H9 (cell line): ENCODE results near the gene TMCC3. TPM values are rescaled to one million over a fixed set of nuclear protein-coding genes. Genes with fewer than 3 reads are reported as not detected.

Source experiments
- DNase-seq: peaks from one replicate; pipeline ENCODE4 v3.0.0-alpha.2; 2017
- H2AFZ ChIP-seq: one replicate; pipeline ENCODE4 v1.6.1; 2013; ENCODE audit warnings: mild to moderate bottlenecking, low read length, control low read depth, moderate library complexity
- H2AK5ac ChIP-seq: 2 replicates; pipeline ENCODE4 v1.6.1; 2013; ENCODE audit warnings: low read length, control low read depth, mixed read lengths; ENCODE audit not compliant: insufficient read length
- H2BK120ac ChIP-seq: one replicate; pipeline ENCODE4 v1.6.1; 2013; ENCODE audit warnings: low read depth, mild to moderate bottlenecking, low read length, control low read depth, inconsistent platforms; ENCODE audit not compliant: poor library complexity, severe bottlenecking
- H2BK12ac ChIP-seq: 2 replicates; pipeline ENCODE4 v1.6.1; 2013; ENCODE audit warnings: low read length, control low read depth, mixed read lengths, low read depth; ENCODE audit not compliant: insufficient read length
- H2BK15ac ChIP-seq: 2 replicates; pipeline ENCODE4 v1.6.1; 2013; ENCODE audit warnings: low read depth, low read length, control low read depth
- H2BK20ac ChIP-seq: one replicate; pipeline ENCODE4 v1.6.1; 2013; ENCODE audit warnings: low read depth, mild to moderate bottlenecking, low read length, control low read depth, inconsistent platforms; ENCODE audit not compliant: poor library complexity, severe bottlenecking
- H2BK5ac ChIP-seq: 2 replicates; pipeline ENCODE4 v1.6.1; 2013; ENCODE audit warnings: low read length, control low read depth, mixed read lengths; ENCODE audit not compliant: insufficient read length
- H3K14ac ChIP-seq: 2 replicates; pipeline ENCODE4 v1.6.1; 2013; ENCODE audit warnings: low read length, control low read depth; ENCODE audit not compliant: insufficient read depth
- H3K18ac ChIP-seq: 2 replicates; pipeline ENCODE4 v1.6.1; 2013; ENCODE audit warnings: low read depth, mild to moderate bottlenecking, mixed read lengths, low read length, control low read depth; ENCODE audit not compliant: insufficient read length
- H3K23ac ChIP-seq: 2 replicates; pipeline ENCODE4 v1.6.1; 2013; ENCODE audit warnings: low read length, control low read depth, mixed read lengths, low read depth; ENCODE audit not compliant: insufficient read length
- H3K23me2 ChIP-seq: 2 replicates; pipeline ENCODE4 v1.6.1; 2013; ENCODE audit warnings: low read depth, mild to moderate bottlenecking, mixed read lengths, low read length, control low read depth; ENCODE audit not compliant: insufficient read length, poor library complexity, severe bottlenecking
- H3K27ac ChIP-seq: 2 replicates; pipeline ENCODE4 v1.5.1; 2013; ENCODE audit warnings: low read length, control low read depth, mixed read lengths, low read depth; ENCODE audit not compliant: insufficient read length
- H3K27me3 ChIP-seq: 2 replicates; pipeline ENCODE4 v1.6.1; 2013; ENCODE audit warnings: low read length, control low read depth, inconsistent platforms; ENCODE audit not compliant: insufficient read depth
- H3K4ac ChIP-seq: 2 replicates; pipeline ENCODE4 v1.6.1; 2013; ENCODE audit warnings: low read depth, mild to moderate bottlenecking, control low read depth, inconsistent platforms, low read length, moderate library complexity
- H3K4me1 ChIP-seq: 2 replicates; pipeline ENCODE4 v1.6.1; 2013; ENCODE audit warnings: low read length, control low read depth, inconsistent platforms; ENCODE audit not compliant: insufficient read depth
- H3K4me2 ChIP-seq: 2 replicates; pipeline ENCODE4 v1.6.1; 2013; ENCODE audit warnings: low read length, control low read depth, mixed read lengths; ENCODE audit not compliant: insufficient read length, insufficient read depth
- H3K56ac ChIP-seq: 2 replicates; pipeline ENCODE4 v1.6.1; 2013; ENCODE audit warnings: low read depth, mild to moderate bottlenecking, mixed read lengths, low read length, control low read depth; ENCODE audit not compliant: insufficient read length
- H3K79me1 ChIP-seq: 2 replicates; pipeline ENCODE4 v1.6.1; 2013; ENCODE audit warnings: low read depth, mild to moderate bottlenecking, moderate library complexity, low read length, control low read depth, inconsistent platforms; ENCODE audit not compliant: insufficient read depth, poor library complexity, severe bottlenecking
- H3K79me2 ChIP-seq: 2 replicates; pipeline ENCODE4 v1.6.1; 2013; ENCODE audit warnings: low read length, control low read depth, inconsistent platforms; ENCODE audit not compliant: insufficient read depth
- H3K9ac ChIP-seq: 2 replicates; pipeline ENCODE4 v1.6.1; 2013; ENCODE audit warnings: low read length, control low read depth, mixed read lengths; ENCODE audit not compliant: insufficient read length; ENCODE audit errors: extremely low read depth
- H3K9me3 ChIP-seq: one replicate; pipeline ENCODE4 v1.6.1; 2013; ENCODE audit warnings: low read depth, low read length, inconsistent platforms; ENCODE audit not compliant: control insufficient read depth
- H3T11ph ChIP-seq: one replicate; pipeline ENCODE4 v1.6.1; 2013; ENCODE audit warnings: mild to moderate bottlenecking, low read length, control low read depth, inconsistent platforms
- H4K20me1 ChIP-seq: one replicate; pipeline ENCODE4 v1.6.1; 2013; ENCODE audit not compliant: control insufficient read depth, insufficient read length, insufficient read depth
- H4K5ac ChIP-seq: 2 replicates; pipeline ENCODE4 v1.6.1; 2013; ENCODE audit warnings: low read depth, mild to moderate bottlenecking, mixed read lengths, low read length, control low read depth; ENCODE audit not compliant: insufficient read length
- H4K8ac ChIP-seq: replicated peaks from 2 replicates; pipeline ENCODE4 v1.6.1; 2013; ENCODE audit warnings: low read length, control low read depth, mixed read lengths, low read depth; ENCODE audit not compliant: insufficient read length
- H4K91ac ChIP-seq: 2 replicates; pipeline ENCODE4 v1.6.1; 2013; ENCODE audit warnings: low read depth, mild to moderate bottlenecking, moderate library complexity, mixed read lengths, low read length, control low read depth; ENCODE audit not compliant: insufficient read length
- H3K27ac Mint-ChIP-seq, 3 experiments: 2 replicates in 2 of 3; 3 replicates in 1 of 3; pipeline ENCODE4 v1.8.0; 2020 to 2021; ENCODE audit warnings: mixed read lengths in 3 of 3, mild to moderate bottlenecking in 1 of 3, moderate library complexity in 1 of 3
- H3K27me3 Mint-ChIP-seq: 2 replicates; pipeline ENCODE4 v1.8.0; 2021; ENCODE audit warnings: low read depth, mild to moderate bottlenecking, moderate library complexity, mixed read lengths
- H3K36me3 Mint-ChIP-seq, 3 experiments: 2 replicates in 2 of 3; 3 replicates in 1 of 3; pipeline ENCODE4 v1.8.0; 2020 to 2021; ENCODE audit warnings: low read depth in 3 of 3, mixed read lengths in 3 of 3; ENCODE audit not compliant: insufficient read depth in 1 of 3
- H3K4me1 Mint-ChIP-seq, 2 experiments: 2 replicates each; pipeline ENCODE4 v1.8.0; 2020; ENCODE audit warnings: mixed read lengths in 2 of 2
- H3K4me3 Mint-ChIP-seq, 2 experiments: 2 replicates in 1 of 2; 3 replicates in 1 of 2; pipeline ENCODE4 v1.8.0; 2020 to 2021; ENCODE audit warnings: mild to moderate bottlenecking in 2 of 2, mixed read lengths in 2 of 2, moderate library complexity in 1 of 2
- H3K9me3 Mint-ChIP-seq, 2 experiments: 2 replicates in 1 of 2; 3 replicates in 1 of 2; pipeline ENCODE4 v1.8.0; 2020; ENCODE audit warnings: mild to moderate bottlenecking in 2 of 2, mixed read lengths in 2 of 2, moderate library complexity in 1 of 2
- WGBS: extraction: QIAGEN DNeasy Blood & Tissue Kit; methylation state at CpG from one replicate; pipeline ENCODE4 v1.1.7; 2013; ENCODE audit warnings: missing lambda C conversion rate, low lambda C conversion rate, mixed read lengths; ENCODE audit not compliant: insufficient read length; ENCODE audit errors: extremely low coverage; 5-methylcytosine and 5-hydroxymethylcytosine counted together
- total RNA-seq: library from RNA; stranded (reverse); gene quantifications from 2 replicates; pipeline ENCODE4 v1.2.1, GENCODE V29; 2021
- TF ChIP-seq, protein P1 (sequence below): fragments of 200-600 bp; sonication (generic); conservative IDR thresholded peaks from 3 replicates; pipeline ENCODE4 v1.8.0; 2021; ENCODE audit warnings: antibody characterized with exemption, mild to moderate bottlenecking

TMCC3 gene
- total RNA-seq, 1 experiment from 2014 or later: 0.87 TPM

DNA sequence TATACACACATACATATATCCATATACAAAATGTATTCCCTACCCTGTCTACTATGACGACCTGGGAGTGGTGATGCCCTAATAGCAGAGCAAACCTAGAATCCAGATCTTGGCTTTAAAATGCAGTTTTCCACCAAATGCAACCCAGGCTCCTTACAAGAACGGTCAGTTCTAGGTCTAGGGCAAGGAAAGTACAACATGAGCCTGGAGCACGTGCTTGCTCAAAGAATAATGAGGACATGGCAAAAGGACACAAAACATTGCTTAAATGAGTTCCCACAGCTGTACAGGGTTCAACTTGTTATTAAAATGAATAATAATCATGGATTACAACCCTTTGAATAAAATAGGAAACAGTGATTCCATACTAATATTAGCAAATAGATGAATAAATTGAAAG, 94.7 kb downstream of the TMCC3 start:
- Mint-ChIP-seq H3K27me3 (peaks cover 9% of the 10 kb centered on the region), H3K4me3 (no peak overlapping the region), H3K9me3 (peaks cover 0 to 2% of the 10 kb centered on the region in 2 experiments; a peak in 1 of 5 replicates), H3K4me1 (peaks cover 7 to 10% of the 10 kb centered on the region in 2 experiments), H3K36me3 (no peaks in the 10 kb centered on the region), H3K27ac (no peak overlapping the region)
- no peak overlapping the region for H3T11ph ChIP-seq
- no peak overlapping the region for H3K4ac ChIP-seq
- no peak overlapping the region for H3K4me2 ChIP-seq
- no peak overlapping the region for H2BK20ac ChIP-seq
- no peaks in the 10 kb centered on the region for H4K20me1 ChIP-seq
- H3K27ac ChIP-seq: no peak overlapping the region
- WGBS: no CpG with 5 or more reads among the region's 3 CpGs
- H3K4me1 ChIP-seq: peaks cover 5% of the 10 kb centered on the region; the same call in 1 of the 2 replicates
- no peaks in the 10 kb centered on the region for H3K9me3 ChIP-seq
- no peak overlapping the region for H3K14ac ChIP-seq
- no peak overlapping the region for H2AFZ ChIP-seq
- no peak for DNase-seq
- no peak overlapping the region for H3K9ac ChIP-seq
- no peaks in the 10 kb centered on the region for H3K23me2 ChIP-seq
- no peak overlapping the region for H2BK5ac ChIP-seq
- no peak overlapping the region for H4K5ac ChIP-seq
- no peak overlapping the region for H4K8ac ChIP-seq
- no peaks in the 10 kb centered on the region for H3K27me3 ChIP-seq
- H3K18ac ChIP-seq: no peak overlapping the region
- no peak overlapping the region for H2BK12ac ChIP-seq
- H2BK15ac ChIP-seq: no peak overlapping the region
- TF ChIP-seq, protein P1, sequence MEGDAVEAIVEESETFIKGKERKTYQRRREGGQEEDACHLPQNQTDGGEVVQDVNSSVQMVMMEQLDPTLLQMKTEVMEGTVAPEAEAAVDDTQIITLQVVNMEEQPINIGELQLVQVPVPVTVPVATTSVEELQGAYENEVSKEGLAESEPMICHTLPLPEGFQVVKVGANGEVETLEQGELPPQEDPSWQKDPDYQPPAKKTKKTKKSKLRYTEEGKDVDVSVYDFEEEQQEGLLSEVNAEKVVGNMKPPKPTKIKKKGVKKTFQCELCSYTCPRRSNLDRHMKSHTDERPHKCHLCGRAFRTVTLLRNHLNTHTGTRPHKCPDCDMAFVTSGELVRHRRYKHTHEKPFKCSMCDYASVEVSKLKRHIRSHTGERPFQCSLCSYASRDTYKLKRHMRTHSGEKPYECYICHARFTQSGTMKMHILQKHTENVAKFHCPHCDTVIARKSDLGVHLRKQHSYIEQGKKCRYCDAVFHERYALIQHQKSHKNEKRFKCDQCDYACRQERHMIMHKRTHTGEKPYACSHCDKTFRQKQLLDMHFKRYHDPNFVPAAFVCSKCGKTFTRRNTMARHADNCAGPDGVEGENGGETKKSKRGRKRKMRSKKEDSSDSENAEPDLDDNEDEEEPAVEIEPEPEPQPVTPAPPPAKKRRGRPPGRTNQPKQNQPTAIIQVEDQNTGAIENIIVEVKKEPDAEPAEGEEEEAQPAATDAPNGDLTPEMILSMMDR: no peak
- H4K91ac ChIP-seq: no peak overlapping the region
- H2AK5ac ChIP-seq: no peak overlapping the region
- H3K56ac ChIP-seq: no peak overlapping the region
- H2BK120ac ChIP-seq: no peak overlapping the region
- no peaks in the 10 kb centered on the region for H3K79me1 ChIP-seq
- H3K23ac ChIP-seq: no peak overlapping the region
- no peaks in the 10 kb centered on the region for H3K79me2 ChIP-seq
